Osteoblast (primary cell): ENCODE measurements around the gene TBX3. TPM values are rescaled to one million over a fixed set of nuclear protein-coding genes. Genes with fewer than 3 reads are reported as not detected.
"Not testable (repeated sequence)": the region's sequence is repeated elsewhere in the genome, so short reads cannot be mapped to it uniquely, and the experiment has no call there.

ENCODE experiments used
- DNase-seq: peaks from one replicate; pipeline ENCODE4 v3.0.0; 2011; ENCODE audit warnings: low spot score, mixed read lengths; ENCODE audit not compliant: insufficient read length; ENCODE audit errors: missing footprints
- H2AFZ ChIP-seq: 2 replicates; pipeline ENCODE4 v1.6.0; 2011; ENCODE audit warnings: mild to moderate bottlenecking, low read length
- H3K27ac ChIP-seq: 2 replicates; pipeline ENCODE4 v1.5.1; 2011; ENCODE audit warnings: mild to moderate bottlenecking, low read depth, low read length, moderate library complexity
- H3K27me3 ChIP-seq: 2 replicates; pipeline ENCODE4 v1.6.0; 2012; ENCODE audit warnings: mild to moderate bottlenecking, control low read depth, inconsistent platforms, low read length, moderate library complexity; ENCODE audit not compliant: insufficient read depth
- H3K36me3 ChIP-seq: 2 replicates; pipeline ENCODE4 v1.5.1; 2011; ENCODE audit warnings: mild to moderate bottlenecking, low read length, control low read depth, moderate library complexity; ENCODE audit not compliant: insufficient read depth
- H3K4me1 ChIP-seq: 2 replicates; pipeline ENCODE4 v1.5.1; 2011; ENCODE audit warnings: mild to moderate bottlenecking, low read length, control low read depth, moderate library complexity; ENCODE audit not compliant: insufficient read depth
- H3K4me2 ChIP-seq: 2 replicates; pipeline ENCODE4 v1.6.0; 2011; ENCODE audit warnings: mild to moderate bottlenecking, low read length; ENCODE audit not compliant: insufficient read depth
- H3K4me3 ChIP-seq: fragments of 200-600 bp; sonication (generic); 3 replicates; pipeline ENCODE4 v1.5.1; 2012; ENCODE audit warnings: mild to moderate bottlenecking, low read length, inconsistent platforms; ENCODE audit not compliant: insufficient read depth
- H3K79me2 ChIP-seq: 2 replicates; pipeline ENCODE4 v1.6.0; 2012; ENCODE audit warnings: mild to moderate bottlenecking, low read length, control low read depth, inconsistent platforms; ENCODE audit not compliant: insufficient read depth
- H3K9me3 ChIP-seq: 2 replicates; pipeline ENCODE4 v1.5.1; 2011; ENCODE audit warnings: low read depth, low read length, control low read depth
- H4K20me1 ChIP-seq: 2 replicates; pipeline ENCODE4 v1.6.0; 2012; ENCODE audit warnings: mild to moderate bottlenecking, low read length, control low read depth; ENCODE audit not compliant: insufficient read depth
- CTCF ChIP-seq: IDR thresholded peaks from 2 replicates; pipeline ENCODE4 v1.5.1; 2011; ENCODE audit warnings: mild to moderate bottlenecking, low read depth, low read length, moderate library complexity; ENCODE audit errors: extremely low read depth
- total RNA-seq: library from RNA; depleted of rRNA; stranded (reverse); fragments of >200 nt; gene quantifications from 2 replicates; pipeline ENCODE4 v1.2.3, GENCODE V29; 2012

The TBX3 gene
- 11.9 and 14.1 TPM in 2 replicates for total RNA-seq

GRCh38 chr12:114684098-114684869, at the start of gene TBX3:
TSS of gene TBX3 (minus strand) at chr12:114684175. CDS start at chr12:114683200, 975 bp downstream.
- H3K9me3 ChIP-seq = no peaks in the 10 kb centered on the region
- H2AFZ ChIP-seq = peak within 1 kb of the TSS; percentile 99
- peak; percentile 99 for DNase-seq
- peak within 1 kb of the TSS; percentile 86 for H3K27ac ChIP-seq
- H3K79me2 ChIP-seq = peaks cover 42% of the 10 kb centered on the region
- peaks cover 2% of the 10 kb centered on the region for H4K20me1 ChIP-seq
- H3K4me3 ChIP-seq = peak within 1 kb of the TSS; percentile 76
- peaks cover 28% of the 10 kb centered on the region for H3K27me3 ChIP-seq
- peak within 1 kb of the TSS; percentile 93 for H3K4me2 ChIP-seq
- H3K4me1 ChIP-seq = peaks cover 12% of the 10 kb centered on the region
- peak; percentile 40 for TF ChIP-seq CTCF
- peaks cover 10% of the 10 kb centered on the region for H3K36me3 ChIP-seq

DNA sequence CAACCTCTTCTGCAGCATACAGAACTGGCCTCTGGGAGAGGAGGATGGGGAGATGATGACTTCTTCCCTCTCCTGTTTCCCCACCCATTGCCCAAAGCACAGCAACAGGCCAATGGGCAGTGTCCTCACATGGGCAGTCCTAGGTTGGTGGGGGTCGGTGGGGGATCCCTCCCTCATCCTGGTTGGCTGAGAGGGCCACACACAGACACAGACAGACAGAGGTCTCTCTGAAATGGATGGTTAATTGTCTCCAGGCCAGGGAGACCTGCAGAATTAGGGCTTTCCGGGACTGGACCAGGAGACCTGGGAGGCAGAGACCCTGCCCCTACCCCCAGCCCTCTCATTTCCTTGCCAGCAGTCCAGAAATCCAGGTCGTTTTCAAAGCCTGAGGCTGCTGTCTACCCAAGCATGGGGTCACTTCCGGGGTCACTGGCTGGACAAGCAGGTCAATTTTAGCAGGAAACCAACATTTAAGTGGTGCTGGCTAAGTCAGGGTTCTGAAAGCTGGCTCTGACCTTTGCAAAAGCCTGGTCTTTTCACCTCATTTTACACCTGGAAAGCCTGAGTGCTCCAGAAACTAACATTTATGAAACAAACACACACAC, 48.6 kb upstream of the TBX3 start:
- H3K4me1 ChIP-seq = peaks cover 5% of the 10 kb centered on the region
- no peak overlapping the region for H3K27ac ChIP-seq
- DNase-seq = no peak
- H3K27me3 ChIP-seq = peaks cover 24% of the 10 kb centered on the region
- H4K20me1 ChIP-seq = no peaks in the 10 kb centered on the region
- TF ChIP-seq CTCF = no peak
- H3K36me3 ChIP-seq = no peaks in the 10 kb centered on the region
- H3K4me2 ChIP-seq = no peak overlapping the region
- H2AFZ ChIP-seq = no peak overlapping the region
- H3K4me3 ChIP-seq = no peak overlapping the region
- no peaks in the 10 kb centered on the region for H3K9me3 ChIP-seq
- H3K79me2 ChIP-seq = no peaks in the 10 kb centered on the region

GRCh38 chr12:114729731-114730130, 45.8 kb upstream of the TBX3 start:
- no peak overlapping the region for H3K4me3 ChIP-seq
- peak overlapping the region; percentile 68 for H2AFZ ChIP-seq
- H3K4me2 ChIP-seq = no peak overlapping the region
- no peak for DNase-seq
- H3K9me3 ChIP-seq = no peaks in the 10 kb centered on the region
- peaks cover 7% of the 10 kb centered on the region for H3K27me3 ChIP-seq
- TF ChIP-seq CTCF = no peak
- no peaks in the 10 kb centered on the region for H4K20me1 ChIP-seq
- no peaks in the 10 kb centered on the region for H3K4me1 ChIP-seq
- no peaks in the 10 kb centered on the region for H3K79me2 ChIP-seq
- no peak overlapping the region for H3K27ac ChIP-seq
- no peaks in the 10 kb centered on the region for H3K36me3 ChIP-seq

- Histone ChIP-seq H3K4me1 (no peaks in the 10 kb centered on the region), H3K79me2 (no peaks in the 10 kb centered on the region), H3K27ac (no peak overlapping the region), H3K4me2 (no peak overlapping the region), H2AFZ (no peak overlapping the region), H3K36me3 (no peaks in the 10 kb centered on the region), H3K4me3 (no peak overlapping the region), H3K9me3 (no peaks in the 10 kb centered on the region), H4K20me1 (no peaks in the 10 kb centered on the region), H3K27me3 (no peaks in the 10 kb centered on the region)
- no peak for DNase-seq
- no peak for TF ChIP-seq CTCF
Measured at GRCh38 chr12:114726092-114726710, 42.2 kb upstream of the TBX3 start.

DNA sequence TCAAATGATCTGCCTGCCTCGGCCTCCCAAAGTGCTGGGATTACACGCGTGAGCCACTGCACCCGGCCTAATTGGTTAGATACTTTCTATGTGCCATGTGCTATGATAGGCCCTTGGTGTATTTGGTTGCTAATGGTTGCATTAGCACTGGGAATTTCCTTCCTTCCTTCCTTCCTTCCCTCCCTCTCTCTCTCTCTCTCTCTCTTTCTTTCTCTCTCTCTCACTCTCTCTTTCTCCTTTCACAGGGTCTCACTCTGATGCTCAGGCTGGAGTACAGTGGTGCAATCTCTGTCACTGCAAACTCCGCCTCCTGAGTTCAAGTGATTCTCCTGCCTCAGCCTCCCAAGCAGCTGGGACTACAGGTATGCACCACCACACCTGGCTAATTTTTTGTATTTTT, 38.2 kb upstream of the TBX3 start:
- H3K4me2 ChIP-seq, H3K36me3 ChIP-seq, H3K4me1 ChIP-seq, H4K20me1 ChIP-seq, H3K4me3 ChIP-seq, H3K27ac ChIP-seq, DNase-seq, H2AFZ ChIP-seq, H3K9me3 ChIP-seq, H3K79me2 ChIP-seq, H3K27me3 ChIP-seq: not testable (repeated sequence)
